Brain pericyte (primary cell): ENCODE data around the gene CYP2E1.
"Not testable (repeated sequence)": the region's sequence is repeated elsewhere in the genome, so short reads cannot be mapped to it uniquely, and the experiment has no call there.

Source experiments
- DNase-seq: peaks from one replicate; pipeline ENCODE4 v3.0.0-alpha.2; 2012; ENCODE audit warnings: low read depth, low spot score

Gene CYP2E1

GRCh38 chr10:133526957-133527588 is at the start of gene CYP2E1:
TSS of gene CYP2E1 (plus strand) at chr10:133527363. CDS start at chr10:133527396, 33 bp downstream.
- DNase-seq, result no peak

DNA sequence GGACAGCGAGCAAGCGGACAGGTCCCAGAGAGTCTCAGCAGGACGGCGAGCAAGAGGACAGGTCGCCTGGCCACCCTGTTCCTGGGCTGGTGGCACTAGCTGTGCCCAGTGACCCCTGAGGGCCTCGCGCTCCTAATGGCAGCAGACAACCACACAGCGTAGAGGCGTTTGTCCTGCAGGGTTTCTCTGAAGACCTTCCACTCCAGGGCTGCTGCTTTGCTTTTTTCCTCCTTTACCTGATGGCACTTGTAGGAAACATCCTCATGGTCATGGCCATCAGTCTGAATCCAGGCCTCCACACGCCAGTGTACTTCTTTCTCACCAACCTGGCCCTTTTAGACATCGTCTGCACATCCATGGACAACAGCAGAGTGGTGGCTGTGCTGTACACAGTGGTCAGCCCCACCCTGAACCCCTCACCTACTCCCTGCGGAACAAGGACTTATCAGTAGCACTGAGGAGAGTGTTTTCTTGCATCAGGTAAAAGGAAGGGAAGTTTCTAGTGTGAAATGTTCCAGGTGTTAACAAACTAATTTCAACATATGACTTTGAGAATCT is 46.0 kb upstream of the CYP2E1 start:
- no peak for DNase-seq

GRCh38 chr10:133481657-133482056 is 45.5 kb upstream of the CYP2E1 start:
- no peak for DNase-seq

- no peak for DNase-seq
These were observed 42.3 kb upstream of the CYP2E1 start for GRCh38 chr10:133484818-133485217.

DNA sequence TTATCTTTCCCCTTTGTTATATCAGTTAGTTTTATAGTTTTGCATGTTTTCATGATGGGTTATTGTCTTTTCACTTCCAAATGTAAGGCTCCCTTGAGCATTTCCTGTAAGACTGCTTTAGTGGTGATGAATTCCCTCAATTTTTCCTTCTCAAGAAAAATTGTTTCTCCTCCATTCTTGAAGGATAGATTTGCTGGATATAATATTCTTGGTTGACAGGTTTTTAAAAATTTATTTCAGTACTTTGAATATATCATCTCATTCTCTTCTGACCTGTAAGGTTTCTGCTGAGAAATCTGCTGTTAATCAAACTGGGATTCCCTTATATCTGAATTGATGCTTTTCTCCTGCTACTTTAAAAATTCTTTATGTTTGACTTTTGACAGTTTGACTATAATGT is 40.1 kb upstream of the CYP2E1 start:
- no peak for DNase-seq

GRCh38 chr10:133488354-133488753 is 38.8 kb upstream of the CYP2E1 start:
- no peak for DNase-seq

DNA sequence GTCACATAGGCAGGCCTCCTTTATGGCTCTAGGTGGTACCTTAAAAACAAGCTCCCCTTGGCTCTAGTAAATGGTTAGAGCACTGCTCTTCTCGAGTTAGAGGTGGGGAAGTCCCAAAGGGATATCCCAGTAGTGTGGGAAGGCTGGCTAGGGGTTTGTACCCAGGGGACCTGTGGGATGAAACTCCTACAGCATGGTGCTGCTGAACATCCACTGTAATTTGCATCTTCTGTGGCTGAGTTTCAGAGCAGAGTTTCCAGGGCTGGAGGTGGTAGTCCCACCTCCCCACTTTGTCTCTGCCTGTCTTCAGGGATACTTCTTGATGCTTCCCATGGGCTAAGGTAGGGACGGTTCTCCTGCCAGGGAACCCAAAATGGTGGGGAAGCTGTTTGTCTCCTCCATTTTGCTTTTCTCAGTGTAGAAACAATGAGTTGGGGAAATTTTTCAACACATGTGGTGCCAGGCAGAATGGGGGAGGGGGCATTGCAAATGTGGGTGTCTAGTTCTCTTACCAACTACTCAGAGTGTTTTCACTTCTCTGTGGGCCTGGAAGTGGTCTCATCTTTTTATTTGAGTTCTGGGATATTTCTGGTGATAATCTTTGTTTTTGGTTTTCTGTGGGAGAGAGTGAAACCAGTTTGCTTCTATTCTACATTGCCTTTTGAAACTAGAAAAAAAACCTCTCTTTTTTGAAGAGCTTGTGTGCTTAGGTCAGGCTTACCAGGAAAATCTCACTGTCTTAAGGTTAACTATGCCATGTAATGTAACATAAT is 37.2 kb upstream of the CYP2E1 start:
- no peak for DNase-seq

DNA sequence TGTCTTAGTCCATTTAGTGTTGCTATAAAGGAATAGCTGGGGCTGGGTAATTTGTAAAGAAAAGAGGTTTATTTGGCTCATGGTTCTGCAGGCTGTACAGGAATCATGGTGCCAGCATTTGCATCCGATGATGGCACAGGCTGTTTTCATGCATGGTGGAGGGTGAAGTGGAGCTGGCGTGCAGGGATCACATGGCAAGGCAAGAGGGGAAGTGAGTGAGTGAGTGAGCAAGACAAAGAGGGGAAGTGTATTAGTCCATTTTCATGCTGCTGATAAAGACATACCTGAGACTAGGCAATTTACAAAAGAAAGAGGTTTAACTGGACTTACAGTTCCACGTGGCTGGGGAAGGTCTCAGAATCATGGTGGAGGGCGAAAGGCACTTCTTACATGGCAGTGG is 33.6 kb upstream of the CYP2E1 start:
- DNase-seq, result not testable (repeated sequence)

DNA sequence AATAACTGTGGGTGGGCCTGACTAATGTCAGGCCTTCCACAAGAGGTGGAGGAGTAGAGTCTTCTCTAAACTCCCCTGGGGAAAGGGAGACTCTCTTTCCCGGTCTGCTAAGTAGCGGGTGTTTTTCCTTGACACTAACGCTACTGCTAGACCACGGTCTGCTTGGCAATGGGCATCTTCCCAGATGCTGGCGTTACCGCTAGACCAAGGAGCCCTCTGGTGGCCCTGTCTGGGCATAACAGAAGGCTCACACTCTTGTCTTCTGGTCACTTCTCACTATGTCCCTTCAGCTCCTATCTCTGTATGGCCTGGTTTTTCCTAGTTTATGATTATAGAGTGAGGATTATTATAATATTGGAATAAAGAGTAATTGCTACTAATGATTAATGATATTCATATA is 29.8 kb upstream of the CYP2E1 start:
- DNase-seq, result not testable (repeated sequence)

GRCh38 chr10:133499176-133499575 is 28.0 kb upstream of the CYP2E1 start:
- DNase-seq, result not testable (repeated sequence)

DNA sequence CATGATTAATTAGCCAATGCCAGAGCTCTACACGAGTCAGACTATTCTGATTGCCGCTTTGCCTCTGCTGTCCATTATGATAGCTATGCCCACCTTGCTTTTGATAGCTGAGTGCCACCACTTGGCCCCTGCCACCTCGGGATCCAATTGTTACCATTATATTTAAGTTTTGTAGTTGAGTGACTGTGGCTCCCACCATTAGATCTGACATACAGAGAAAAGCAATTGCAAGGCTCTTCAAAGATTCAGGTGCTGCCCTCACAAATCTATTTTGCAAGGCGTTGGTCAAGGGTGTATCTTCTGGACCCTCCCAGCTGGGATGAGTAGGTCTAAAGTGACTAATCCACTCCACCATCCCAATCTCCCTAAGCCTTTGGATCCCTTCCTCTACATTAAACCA is 26.3 kb upstream of the CYP2E1 start:
- DNase-seq, result not testable (repeated sequence)

DNA sequence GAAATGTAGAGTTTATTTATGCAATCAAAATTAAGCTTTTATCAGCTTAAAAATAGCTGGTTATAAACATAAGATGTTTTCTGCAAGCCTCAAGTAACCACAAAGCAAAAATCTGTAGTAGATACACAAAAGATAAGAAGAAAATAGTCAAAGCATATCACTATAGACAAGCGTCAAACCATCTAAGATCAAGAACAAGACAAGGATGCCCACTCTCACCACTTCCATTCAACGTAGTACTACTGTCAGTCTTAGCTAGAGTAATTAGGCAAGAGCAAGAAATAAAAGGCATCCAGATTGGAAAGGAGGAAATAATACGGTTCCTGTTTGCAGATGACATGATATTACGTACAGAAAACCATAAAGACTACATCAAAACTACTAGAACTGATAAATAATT is 17.5 kb upstream of the CYP2E1 start:
- DNase-seq, result no peak

GRCh38 chr10:133511408-133511807 is 15.8 kb upstream of the CYP2E1 start:
- no peak for DNase-seq

DNA sequence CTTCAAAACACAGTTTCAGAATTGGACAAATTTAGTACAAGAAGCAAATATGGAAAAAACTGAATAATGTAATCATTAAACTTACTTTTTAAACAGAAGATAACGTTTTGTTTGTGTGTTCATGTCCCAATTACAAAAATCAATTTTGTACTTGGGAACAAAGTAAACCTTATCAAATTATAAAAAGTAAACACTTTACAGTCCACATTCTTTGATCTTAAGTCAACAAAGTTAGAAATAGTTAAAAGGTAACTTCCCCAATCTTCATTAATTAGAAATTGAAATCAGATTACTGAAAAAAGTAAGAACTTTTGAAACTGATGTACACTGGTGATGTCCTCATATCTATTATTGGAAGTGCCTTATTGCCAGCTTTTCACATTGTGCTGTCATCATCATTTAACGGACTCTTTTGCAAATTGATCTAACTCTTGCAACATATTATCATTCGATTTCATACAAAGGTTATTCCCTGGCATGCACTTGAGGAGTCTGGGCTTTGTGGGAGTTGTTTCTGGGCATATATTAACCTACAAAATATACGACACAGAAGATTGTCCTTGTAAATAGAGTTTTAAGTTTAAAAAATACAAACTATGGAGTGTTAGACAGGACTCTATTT is 15.1 kb upstream of the CYP2E1 start:
- DNase-seq, result no peak

DNA sequence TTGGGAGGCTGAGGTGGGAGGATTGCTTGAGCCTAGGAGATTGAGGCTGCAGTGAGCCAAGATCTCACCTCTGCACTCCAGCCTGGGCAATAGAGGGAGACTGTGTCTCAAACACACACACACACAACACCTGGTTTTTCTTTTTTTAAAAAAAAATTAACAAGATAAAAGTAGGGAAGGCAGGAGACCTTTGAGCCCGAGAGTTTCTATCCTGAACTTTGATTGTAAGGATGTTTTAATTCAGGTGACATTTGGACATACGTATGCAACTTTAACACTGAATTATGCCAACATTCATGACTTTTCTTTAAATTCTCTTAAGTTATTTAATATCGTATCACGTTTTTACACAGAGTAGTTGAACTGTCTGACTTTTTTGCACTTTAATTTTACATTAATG is 11.7 kb upstream of the CYP2E1 start:
- DNase-seq, result no peak

DNA sequence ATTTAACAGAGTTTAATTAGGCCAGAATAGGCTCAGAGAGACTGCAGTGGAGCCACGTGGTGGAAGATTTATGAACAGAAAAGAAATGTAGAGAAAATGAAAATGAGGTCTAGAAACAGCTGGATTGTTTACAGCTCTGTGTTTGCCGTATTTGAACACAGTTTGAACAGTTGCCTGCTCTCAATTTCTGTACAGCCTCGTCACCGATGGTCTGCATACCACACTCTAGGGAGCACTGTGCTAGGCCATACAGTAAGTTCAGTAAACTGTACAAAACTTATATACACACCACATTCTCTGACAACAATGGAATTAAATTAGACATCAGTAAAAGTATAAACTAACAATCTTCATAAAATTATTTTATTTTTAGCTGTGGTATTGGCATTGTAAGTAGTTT is 11.1 kb upstream of the CYP2E1 start:
- no peak for DNase-seq

DNA sequence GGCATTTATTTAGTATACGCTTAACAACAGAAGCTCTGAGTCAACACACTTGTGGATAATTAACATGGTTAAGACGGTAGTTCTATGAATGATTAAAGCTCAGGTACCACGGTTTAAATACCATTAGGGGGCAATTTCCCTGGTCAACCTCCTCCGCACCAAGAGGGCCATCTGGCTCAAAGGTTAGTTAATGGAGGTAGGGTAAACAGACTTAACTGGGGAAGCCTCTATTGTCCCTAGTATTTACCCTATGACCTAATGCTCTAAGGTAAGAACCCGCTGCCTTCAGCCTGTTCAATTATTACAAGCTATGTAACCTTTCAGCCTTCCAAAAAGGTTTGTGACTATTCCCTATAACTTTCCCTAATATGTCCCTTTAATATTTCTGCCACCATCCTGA is 8.6 kb upstream of the CYP2E1 start:
- not testable (repeated sequence) for DNase-seq

- DNase-seq, result no peak
These were observed 6.9 kb upstream of the CYP2E1 start for GRCh38 chr10:133520193-133520738.

DNA sequence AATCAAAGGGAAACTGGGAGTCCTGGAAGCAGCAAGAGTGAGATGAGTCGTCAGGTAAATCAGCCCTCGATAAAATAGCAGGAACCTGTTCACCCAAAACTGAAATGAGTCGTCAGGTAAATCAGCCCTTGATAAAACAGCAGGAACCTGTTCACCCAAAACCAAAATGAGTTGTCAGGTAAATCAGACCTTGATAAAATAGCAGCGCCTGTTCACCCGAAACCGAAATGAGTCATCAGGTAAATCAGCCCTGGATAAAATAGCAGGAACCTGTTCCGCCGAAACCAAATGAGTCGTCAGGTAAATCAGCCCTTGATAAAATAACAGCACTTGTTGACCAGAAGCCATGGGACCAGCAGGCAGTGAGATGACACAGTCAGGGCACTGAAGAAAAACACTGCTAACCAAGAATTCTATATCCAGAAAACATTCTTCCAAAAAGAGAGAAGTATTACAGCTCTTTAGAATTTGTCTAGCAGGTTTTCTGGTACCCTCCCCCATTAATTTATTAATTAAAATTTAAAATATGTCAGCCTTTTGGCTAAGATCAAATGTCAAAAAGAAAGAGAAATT is 3.4 kb upstream of the CYP2E1 start:
- DNase-seq, result no peak

DNA sequence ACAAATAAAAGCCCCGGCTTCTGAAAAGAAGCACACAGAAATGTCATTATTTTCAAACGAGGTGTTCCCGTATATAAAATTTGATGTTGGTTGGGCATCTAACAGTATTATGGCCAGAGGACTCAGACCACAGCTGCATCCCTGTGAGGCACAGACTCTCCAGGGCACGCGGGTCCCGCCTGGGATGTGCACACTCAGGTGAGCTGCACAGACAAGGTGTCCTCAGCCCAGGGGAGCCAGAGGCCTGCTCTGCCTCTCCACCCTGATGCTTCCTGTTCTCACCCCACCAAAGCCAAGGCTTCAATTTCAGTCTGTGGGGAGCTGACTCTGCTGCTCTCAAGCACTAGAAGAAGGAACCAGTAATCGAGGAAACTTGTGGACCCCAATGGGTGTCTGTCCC is 1.7 kb upstream of the CYP2E1 start:
- no peak for DNase-seq

GRCh38 chr10:133527771-133528271 is 658 bp downstream of the CYP2E1 start:
- DNase-seq, result no peak
